GM12878 (cell line): ENCODE results near the gene COPS3. TPM values are rescaled to one million over a fixed set of nuclear protein-coding genes. Genes with fewer than 3 reads are reported as not detected.

Source experiments
- ATAC-seq: fragments of 200-7000 bp; cut with Tn5 transposase; 3 replicates; pipeline ENCODE4 v1.9.1; 2020; ENCODE audit warnings: mild to moderate bottlenecking, moderate library complexity
- BruUV-seq: library from RNA; stranded (reverse); fragments of 400-500 nt; replicated peaks from 2 replicates; lab custom pipeline; 2021; lab: Mats Ljungman, UMichigan
- CTCF ChIA-PET: fragments of 300-600 bp; sonication (Branson Sonifier 250); formaldehyde crosslinking; extraction: SDS; loops from one replicate; lab custom pipeline; 2021; ENCODE audit warnings: inconsistent platforms; lab: Yijun Ruan, JAX
- POLR2A ChIA-PET: fragments of 350-600 bp; formaldehyde crosslinking; extraction: SDS; loops from one replicate; lab custom pipeline; 2021; ENCODE audit warnings: inconsistent platforms; lab: Charles Lee
- RAD21 ChIA-PET: fragments of 300-600 bp; sonication (Branson Sonifier 250); formaldehyde crosslinking; loops from one replicate; lab custom pipeline; 2023; ENCODE audit warnings: antibody characterized with exemption; ENCODE audit not compliant: unreplicated experiment; lab: Charles Lee
- SMC1A ChIA-PET: fragments of 300-600 bp; sonication (Branson Sonifier 250); formaldehyde crosslinking; loops from one replicate; lab custom pipeline; 2023; ENCODE audit not compliant: unreplicated experiment, uncharacterized antibody; lab: Charles Lee
- DNase-seq: peaks from one replicate; pipeline ENCODE4 v3.0.0-alpha.2; 2011; ENCODE audit warnings: low read depth, low spot score
- FAIRE-seq: peaks from 3 replicates; lab custom pipeline; 2011; peaks lifted over from hg19 to GRCh38; lab: Jason Lieb, UNC
- H2AFZ ChIP-seq: 2 replicates; pipeline ENCODE4 v1.6.0; 2011; ENCODE audit warnings: low read depth, low read length, control low read depth; ENCODE audit not compliant: control insufficient read depth
- H3K27ac ChIP-seq: 2 replicates; pipeline ENCODE4 v1.5.1; 2011; ENCODE audit warnings: control low read depth; ENCODE audit not compliant: control insufficient read depth, insufficient read depth
- H3K27me3 ChIP-seq, 2 experiments: replicated peaks in 1 of 2; 2 replicates each; pipeline versions ENCODE4 v1.6.0 to v1.6.1; 2011; ENCODE audit warnings: low read length in 1 of 2; ENCODE audit not compliant: control insufficient read depth in 2 of 2, insufficient read depth in 2 of 2
- H3K36me3 ChIP-seq, 2 experiments: 2 replicates each; pipeline ENCODE4 v1.5.1; 2011; ENCODE audit warnings: low read length in 1 of 2; ENCODE audit not compliant: control insufficient read depth in 2 of 2, insufficient read depth in 2 of 2
- H3K4me1 ChIP-seq: 2 replicates; pipeline ENCODE4 v1.6.1; 2011; ENCODE audit warnings: mild to moderate bottlenecking, low read length, moderate library complexity, mixed read lengths; ENCODE audit not compliant: control insufficient read depth, insufficient read depth
- H3K4me2 ChIP-seq: 2 replicates; pipeline ENCODE4 v1.6.0; 2011; ENCODE audit warnings: control low read depth; ENCODE audit not compliant: control insufficient read depth, insufficient read depth
- H3K4me3 ChIP-seq: fragments of 200-600 bp; sonication (generic); 2 replicates; pipeline ENCODE4 v1.5.1; 2016
- H3K79me2 ChIP-seq: 2 replicates; pipeline ENCODE4 v1.6.0; 2011; ENCODE audit warnings: low read length; ENCODE audit not compliant: control insufficient read depth, insufficient read depth
- H3K9ac ChIP-seq: 2 replicates; pipeline ENCODE4 v1.8.0; 2011; ENCODE audit warnings: low read length, control low read depth, mixed read lengths; ENCODE audit not compliant: control insufficient read depth, insufficient read depth
- H3K9me3 ChIP-seq: replicated peaks from 3 replicates; pipeline ENCODE4 v1.5.1; 2011; ENCODE audit warnings: mild to moderate bottlenecking, low read length; ENCODE audit not compliant: control insufficient read depth, insufficient read depth
- H4K20me1 ChIP-seq: 2 replicates; pipeline ENCODE4 v1.6.0; 2011; ENCODE audit not compliant: control insufficient read depth, insufficient read depth
- ATF7 ChIP-seq: fragments of 450-650 bp; IDR thresholded peaks from 2 replicates; pipeline ENCODE4 v1.6.1; 2016; ENCODE audit warnings: low read depth, mild to moderate bottlenecking
- E2F8 ChIP-seq: fragments of 450-650 bp; IDR thresholded peaks from 2 replicates; pipeline ENCODE4 v1.6.1; 2018; ENCODE audit warnings: mild to moderate bottlenecking, low read depth, moderate library complexity; ENCODE audit not compliant: partially characterized antibody
- JUND ChIP-seq: IDR thresholded peaks from 2 replicates; pipeline ENCODE4 v1.6.1; 2012; ENCODE audit warnings: low read depth, mild to moderate bottlenecking, low read length, improper control_type of control experiment, moderate library complexity
- SMARCA5 ChIP-seq: fragments of 450-650 bp; IDR thresholded peaks from 2 replicates; pipeline ENCODE4 v1.6.1; 2017; ENCODE audit warnings: mild to moderate bottlenecking
- ZNF274 ChIP-seq: IDR thresholded peaks from one replicate; pipeline ENCODE4 v1.8.0; 2011; ENCODE audit not compliant: insufficient read length, insufficient read depth
- WGBS: methylation state at CpG from one replicate; pipeline ENCODE4 v1.1.6; 2016; ENCODE audit warnings: low lambda C conversion rate; ENCODE audit not compliant: insufficient replicate concordance, insufficient coverage; ENCODE audit errors: missing lambda C conversion rate; 5-methylcytosine and 5-hydroxymethylcytosine counted together
- in situ Hi-C: fragments of 300-500 bp; cut with MboI; formaldehyde crosslinking; loops from 9 replicates; pipeline ENCODE4 v1.14.3; 2018; ENCODE audit warnings: mixed read lengths
- intact Hi-C: fragments of 100-400 bp; cut with micrococcal nuclease; formaldehyde crosslinking; loops from one replicate; pipeline ENCODE4 v1.14.2; 2022; ENCODE audit not compliant: unreplicated experiment
- polyA plus RNA-seq, 11 experiments: library from polyadenylated mRNA; depleted of rRNA in 4 of 11; unstranded in 6 of 11; stranded (reverse) in 5 of 11; fragments of >200 nt; fragmentation: Nextera tagmentation in 4 of 11; fragmentation: Illumina TruSeq in 1 of 11; extraction: Ambion mirVana in 4 of 11; extraction: Trizol in 1 of 11; gene quantifications; 1 replicate in 1 of 11; 2 replicates in 10 of 11; pipeline versions ENCODE4 v1.2.1 to v1.2.3, GENCODE V29; 2011 to 2016; ENCODE audit warnings: inconsistent platforms in 2 of 11, missing spikeins in 2 of 11, low read depth in 1 of 11
- total RNA-seq, 4 experiments: library from RNA; depleted of rRNA in 3 of 4; stranded (reverse); fragments of >200 nt in 3 of 4; fragmentation: Illumina TruSeq in 1 of 4; extraction: Trizol in 1 of 4; gene quantifications; 2 replicates each; pipeline versions ENCODE4 v1.2.1 to v1.2.3, GENCODE V29; 2013 to 2021
- TF ChIP-seq, protein P1 (sequence below), 3 experiments: IDR thresholded peaks in 2 of 3; conservative IDR thresholded peaks in 1 of 3; 2 replicates each; pipeline ENCODE4 v1.5.1; 2011; ENCODE audit warnings: low read depth in 3 of 3, low read length in 3 of 3, mild to moderate bottlenecking in 3 of 3, control low read depth in 2 of 3, moderate library complexity in 2 of 3, inconsistent platforms in 1 of 3, mixed read lengths in 1 of 3; ENCODE audit not compliant: control insufficient read depth in 2 of 3, insufficient read depth in 1 of 3; ENCODE audit errors: extremely low read depth in 1 of 3

COPS3 gene
- total and polyA plus RNA-seq, 10 of the 15 experiments (the other 5 are each of a cell fraction or from before 2014, with no cell fraction given) = 99.7 to 187 (median 133) TPM

- Histone ChIP-seq H3K27me3 (no peaks in the 10 kb centered on the region), H4K20me1 (no peaks in the 10 kb centered on the region), H3K4me1 (no peaks in the 10 kb centered on the region), H3K27ac (no peak overlapping the region), H3K79me2 (no peaks in the 10 kb centered on the region), H2AFZ (no peak overlapping the region), H3K36me3 (peaks cover 10 to 29% of the 10 kb centered on the region in 2 experiments), H3K4me3 (no peak overlapping the region), H3K4me2 (no peak overlapping the region), H3K9me3 (no peaks in the 10 kb centered on the region), H3K9ac (no peak overlapping the region)
- intact Hi-C loops = no loop called here
- BruUV-seq = no TSS peak
- ChIA-PET POLR2A (no interaction called here), RAD21 (interaction anchor here (1.0 kb wide), 1 partner anchor 43 kb away, joined by 3 read pairs; no protein-coding TSS in a partner anchor), CTCF (interaction anchor here (0.6 to 4.1 kb wide), 11 partner anchors 8 to 474 kb away, joined by 3 to 13 read pairs (median 4); no protein-coding TSS in a partner anchor), SMC1A (interaction anchor here (0.6 kb wide), 2 partner anchors 47 to 74 kb away, joined by 3 read pairs; no protein-coding TSS in a partner anchor)
- DNase-seq (no peak), FAIRE-seq (peak; percentile 44), ATAC-seq (peak; percentile 45)
- in situ Hi-C loops = no loop called here
- 85% methylated on average over 9 of the region's 9 CpGs for WGBS
- TF ChIP-seq E2F8 (no peak), JUND (no peak), ZNF274 (no peak), ATF7 (no peak), SMARCA5 (no peak)
- TF ChIP-seq, protein P1, sequence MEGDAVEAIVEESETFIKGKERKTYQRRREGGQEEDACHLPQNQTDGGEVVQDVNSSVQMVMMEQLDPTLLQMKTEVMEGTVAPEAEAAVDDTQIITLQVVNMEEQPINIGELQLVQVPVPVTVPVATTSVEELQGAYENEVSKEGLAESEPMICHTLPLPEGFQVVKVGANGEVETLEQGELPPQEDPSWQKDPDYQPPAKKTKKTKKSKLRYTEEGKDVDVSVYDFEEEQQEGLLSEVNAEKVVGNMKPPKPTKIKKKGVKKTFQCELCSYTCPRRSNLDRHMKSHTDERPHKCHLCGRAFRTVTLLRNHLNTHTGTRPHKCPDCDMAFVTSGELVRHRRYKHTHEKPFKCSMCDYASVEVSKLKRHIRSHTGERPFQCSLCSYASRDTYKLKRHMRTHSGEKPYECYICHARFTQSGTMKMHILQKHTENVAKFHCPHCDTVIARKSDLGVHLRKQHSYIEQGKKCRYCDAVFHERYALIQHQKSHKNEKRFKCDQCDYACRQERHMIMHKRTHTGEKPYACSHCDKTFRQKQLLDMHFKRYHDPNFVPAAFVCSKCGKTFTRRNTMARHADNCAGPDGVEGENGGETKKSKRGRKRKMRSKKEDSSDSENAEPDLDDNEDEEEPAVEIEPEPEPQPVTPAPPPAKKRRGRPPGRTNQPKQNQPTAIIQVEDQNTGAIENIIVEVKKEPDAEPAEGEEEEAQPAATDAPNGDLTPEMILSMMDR (IDR thresholded peaks at IDR 0.05 in 2 of 3, conservative IDR thresholded peaks at IDR 0.05 in 1 of 3; ENCODE audit: control insufficient read depth in 2 of 3, extremely low read depth in 1 of 3, insufficient read depth in 1 of 3, low read depth in 3 of 3, low read length in 3 of 3) = peak in 2 of 3 experiments; percentile 23 to 30; a peak in 3 of 6 replicates
Observed at GRCh38 chr17:17269926-17270773, 10.9 kb downstream of the COPS3 start.
